GM19351 (cell line): Measurements from ENCODE around the gene KCTD3.

Experiments
- ATAC-seq: cut with Tn5 transposase; IDR thresholded peaks from one replicate; pipeline ENCODE4 v1.9.1; 2021; ENCODE audit warnings: mild to moderate bottlenecking, moderate library complexity; ENCODE audit not compliant: unreplicated experiment

Gene KCTD3

GRCh38 chr1:215556996-215557395 is 10.1 kb upstream of the KCTD3 start:
- ATAC-seq: no peak

- ATAC-seq: no peak
Measured at GRCh38 chr1:215557504-215557903, 9.6 kb upstream of the KCTD3 start.

GRCh38 chr1:215557992-215558626 is 9.0 kb upstream of the KCTD3 start:
- ATAC-seq: no peak

- peak; percentile 62 for ATAC-seq
Measured at GRCh38 chr1:215567491-215568298, 591 bp downstream of the KCTD3 start.

- ATAC-seq: no peak
Measured at GRCh38 chr1:215568299-215568692, 1.2 kb downstream of the KCTD3 start.

- ATAC-seq: no peak
Measured at GRCh38 chr1:215569986-215570824, 3.1 kb downstream of the KCTD3 start.

- ATAC-seq: no peak
Measured at GRCh38 chr1:215581896-215582295, 14.8 kb downstream of the KCTD3 start.

- peak; percentile 47 for ATAC-seq
Measured at GRCh38 chr1:215583185-215583749, 16.2 kb downstream of the KCTD3 start.

GRCh38 chr1:215584389-215584788 is 17.3 kb downstream of the KCTD3 start:
- ATAC-seq: peak; percentile 72

- no peak for ATAC-seq
Measured at GRCh38 chr1:215589650-215590435, 22.7 kb downstream of the KCTD3 start.

- ATAC-seq: no peak
Measured at GRCh38 chr1:215590779-215591491, 23.8 kb downstream of the KCTD3 start.

GRCh38 chr1:215594640-215595039 is 27.5 kb downstream of the KCTD3 start:
- ATAC-seq: no peak

- no peak for ATAC-seq
Measured at GRCh38 chr1:215595231-215595630, 28.1 kb downstream of the KCTD3 start.

GRCh38 chr1:215597961-215598360 is 30.9 kb downstream of the KCTD3 start:
- no peak for ATAC-seq

GRCh38 chr1:215599418-215600074 is 32.4 kb downstream of the KCTD3 start:
- no peak for ATAC-seq

GRCh38 chr1:215600258-215600792 is 33.2 kb downstream of the KCTD3 start:
- ATAC-seq: no peak

GRCh38 chr1:215600867-215601266 is 33.8 kb downstream of the KCTD3 start:
- no peak for ATAC-seq

GRCh38 chr1:215601276-215601675 is 34.2 kb downstream of the KCTD3 start:
- no peak for ATAC-seq

GRCh38 chr1:215603319-215603718 is 36.2 kb downstream of the KCTD3 start:
- ATAC-seq: no peak
